T-cell (primary cell): ENCODE results near the gene ELOVL4. TPM values are rescaled to one million over a fixed set of nuclear protein-coding genes. Genes with fewer than 3 reads are reported as not detected.

Experiments
- ATAC-seq, 4 experiments: fragments of 200-7000 bp in 3 of 4; fragments of 150-1000 bp in 1 of 4; cut with Tn5 transposase; replicated peaks in 1 of 4; 1 replicate in 3 of 4; 2 replicates in 1 of 4; pipeline ENCODE4 v1.10.0; 2021; ENCODE audit warnings: moderate library complexity in 3 of 4, mild to moderate bottlenecking in 2 of 4, moderate number of reproducible peaks in 1 of 4
- CTCF ChIA-PET, 2 donors: fragments of 300-600 bp; sonication (Branson Sonifier 250); formaldehyde crosslinking; loops; one replicate each; lab custom pipeline; 2022; ENCODE audit warnings: antibody characterized with exemption in 2 of 2; lab: Charles Lee
- POLR2A ChIA-PET, 2 donors: fragments of 300-600 bp; sonication (Branson Sonifier 250); formaldehyde crosslinking; loops; one replicate each; lab custom pipeline; 2022; ENCODE audit warnings: antibody characterized with exemption in 2 of 2; lab: Charles Lee
- DNase-seq, 35 experiments: peaks; one replicate each; pipeline versions ENCODE4 v3.0.0 to v3.0.0-alpha.2; 2013 to 2023
- H3K27ac ChIP-seq: one replicate; pipeline ENCODE4 v1.5.1; 2013; ENCODE audit warnings: low read length
- H3K27me3 ChIP-seq, 2 experiments: replicated peaks in 1 of 2; 1 replicate in 1 of 2; 2 replicates in 1 of 2; pipeline versions ENCODE4 v1.6.1 to v1.7.0; 2013; ENCODE audit warnings: low read length in 1 of 2, mixed read lengths in 1 of 2; ENCODE audit not compliant: control insufficient read depth in 2 of 2, insufficient read depth in 2 of 2; ENCODE audit errors: extremely low read depth in 1 of 2
- H3K36me3 ChIP-seq, 2 donors: 1 replicate in 1 of 2; 2 replicates in 1 of 2; pipeline versions ENCODE4 v1.6.1 to v1.7.0; 2013; ENCODE audit warnings: low read length in 1 of 2; ENCODE audit not compliant: control insufficient read depth in 2 of 2, insufficient read depth in 1 of 2; ENCODE audit errors: extremely low read depth in 1 of 2
- H3K4me1 ChIP-seq, 2 experiments: 1 replicate in 1 of 2; 2 replicates in 1 of 2; pipeline versions ENCODE4 v1.6.1 to v1.7.0; 2013; ENCODE audit warnings: low read length in 2 of 2, mixed read lengths in 1 of 2; ENCODE audit not compliant: insufficient read depth in 2 of 2, control insufficient read depth in 1 of 2; ENCODE audit errors: extremely low read depth in 1 of 2
- H3K4me3 ChIP-seq, 2 donors: 1 replicate in 1 of 2; 2 replicates in 1 of 2; pipeline versions ENCODE4 v1.5.1 to v1.7.0; 2013; ENCODE audit warnings: mild to moderate bottlenecking in 2 of 2, low read length in 1 of 2, moderate library complexity in 1 of 2; ENCODE audit not compliant: control insufficient read depth in 1 of 2; ENCODE audit errors: extremely low read depth in 1 of 2
- H3K9me3 ChIP-seq: 2 replicates; pipeline ENCODE4 v1.7.0; 2013
- H3K27ac Mint-ChIP-seq, 2 donors: one replicate each; pipeline ENCODE4 v1.8.0; 2020 to 2021; ENCODE audit warnings: mild to moderate bottlenecking in 2 of 2, mixed read lengths in 2 of 2
- H3K27me3 Mint-ChIP-seq, 2 donors: one replicate each; pipeline ENCODE4 v1.8.0; 2021 to 2022; ENCODE audit warnings: mixed read lengths in 2 of 2
- H3K36me3 Mint-ChIP-seq: one replicate; pipeline ENCODE4 v1.8.0; 2021; ENCODE audit warnings: mixed read lengths
- H3K4me1 Mint-ChIP-seq, 3 donors: one replicate each; pipeline ENCODE4 v1.8.0; 2020 to 2022; ENCODE audit warnings: mixed read lengths in 3 of 3, mild to moderate bottlenecking in 1 of 3
- H3K4me3 Mint-ChIP-seq, 3 donors: one replicate each; pipeline ENCODE4 v1.8.0; 2020 to 2022; ENCODE audit warnings: mild to moderate bottlenecking in 3 of 3, mixed read lengths in 3 of 3, moderate library complexity in 3 of 3
- H3K9me3 Mint-ChIP-seq, 3 donors: one replicate each; pipeline ENCODE4 v1.8.0; 2020 to 2022; ENCODE audit warnings: mixed read lengths in 3 of 3
- WGBS: methylation state at CpG from one replicate; pipeline ENCODE4 v1.1.5; 2013; ENCODE audit warnings: missing lambda C conversion rate; ENCODE audit not compliant: insufficient coverage; 5-methylcytosine and 5-hydroxymethylcytosine counted together
- total RNA-seq, 35 experiments: library from RNA in 6 of 35; stranded (reverse) in 6 of 35; fragments of 120-200 nt in 1 of 35; gene quantifications; one replicate each; pipeline versions ENCODE4 v1.2.1 to v1.2.4 and lab custom pipeline; 2013 to 2026

ELOVL4 gene
- total RNA-seq, 5 donors from 2014 or later (not counting 1 experiment from before 2014, with no cell fraction given), result 0.58 to 2.6 (median 1.6) TPM

DNA sequence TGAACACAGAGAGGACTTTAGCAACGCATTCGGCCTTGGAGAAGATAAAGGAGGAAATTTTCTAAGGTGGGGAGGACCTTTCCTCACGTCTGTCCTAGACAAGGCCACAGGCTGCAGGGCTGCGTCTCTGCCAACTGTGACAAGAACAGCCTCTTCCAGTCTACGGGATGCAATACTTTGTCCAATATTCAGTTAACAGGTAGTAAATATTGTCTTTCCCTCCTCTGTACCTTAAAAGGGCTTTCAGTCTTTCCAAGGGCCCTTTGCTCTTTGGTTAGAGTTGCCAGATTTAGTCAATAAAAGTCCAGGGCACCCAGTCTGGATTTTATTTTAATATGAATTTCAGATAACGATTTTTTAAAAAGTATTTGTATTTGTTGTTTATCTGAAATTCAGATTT is 78.2 kb downstream of the ELOVL4 start:
- Mint-ChIP-seq H3K36me3 (no peaks in the 10 kb centered on the region), H3K27me3 (peaks cover 0 to 2% of the 10 kb centered on the region in 2 donors), H3K4me3 (peak overlapping the region in 1 of 3 donors; percentile 48)

DNA sequence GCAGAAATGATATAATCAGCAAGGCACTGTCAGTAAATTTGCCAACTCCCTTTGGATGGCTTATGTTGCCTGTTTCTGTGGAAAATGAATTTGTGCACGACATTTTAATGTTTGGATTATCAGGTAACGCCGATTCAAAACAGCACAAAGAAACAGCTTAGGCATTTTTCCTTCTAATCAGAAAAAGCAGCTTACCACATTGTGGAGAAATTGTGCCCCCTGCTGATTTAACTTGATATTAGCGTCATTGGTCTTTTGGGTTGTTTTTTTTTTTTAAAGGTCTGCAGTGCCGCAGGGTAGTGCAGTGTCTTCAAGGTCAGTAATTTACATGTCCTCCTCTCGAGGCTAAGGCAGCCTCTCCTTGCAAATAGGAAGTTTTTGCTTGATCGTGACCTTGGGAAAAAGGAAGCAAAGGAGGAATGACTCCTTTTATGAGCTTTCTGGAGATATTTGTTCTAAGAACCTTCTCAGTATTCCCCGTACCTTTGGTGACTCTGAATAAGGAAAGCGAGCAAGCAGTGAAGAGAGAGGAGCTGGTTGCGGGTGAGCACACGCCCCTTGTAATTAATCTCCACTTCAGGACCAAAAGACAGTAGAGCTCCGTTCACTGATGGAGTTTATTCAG is 79.1 kb downstream of the ELOVL4 start:
- Mint-ChIP-seq H3K4me3 (no peak overlapping the region), H3K4me1 (peaks cover 9 to 23% (median 19%) of the 10 kb centered on the region in 3 donors), H3K27ac (no peak overlapping the region), H3K36me3 (no peaks in the 10 kb centered on the region), H3K27me3 (peaks cover 0 to 2% of the 10 kb centered on the region in 2 donors), H3K9me3 (no peaks in the 10 kb centered on the region)
- CTCF ChIA-PET, result interaction anchor here (0.5 to 1.7 kb wide), 30 partner anchors 9 to 1885 kb away, joined by 3 to 6 read pairs (median 4); partner anchors contain the start of gene BCKDHB (in 1 of the 2)
- 54% methylated on average over 5 of the region's 12 CpGs for WGBS
- POLR2A ChIA-PET, result interaction anchor here in 1 of 2 donors (0.7 kb wide), 1 partner anchor 139 kb away, joined by 4 read pairs; no protein-coding TSS in a partner anchor
- DNase-seq, result peak in 14 of 35 experiments; percentile 1 to 72 (median 18)
- peak in 1 of 4 experiments; percentile 34 for ATAC-seq
- Histone ChIP-seq H3K27ac (no peak overlapping the region), H3K36me3 (no peaks in the 10 kb centered on the region), H3K4me1 (peaks cover 0 to 9% of the 10 kb centered on the region in 2 experiments), H3K9me3 (no peaks in the 10 kb centered on the region), H3K27me3 (no peaks in the 10 kb centered on the region), H3K4me3 (no peak overlapping the region)

More for the DNA sequence above, 78.2 kb downstream of the ELOVL4 start:
- Histone ChIP-seq H3K4me3 (no peak overlapping the region), H3K36me3 (no peaks in the 10 kb centered on the region), H3K9me3 (no peaks in the 10 kb centered on the region), H3K4me1 (peaks cover 0 to 9% of the 10 kb centered on the region in 2 experiments), H3K27me3 (no peaks in the 10 kb centered on the region), H3K27ac (no peak overlapping the region)
- Mint-ChIP-seq H3K4me1 (peaks cover 9 to 23% (median 19%) of the 10 kb centered on the region in 3 donors), H3K27ac (no peak overlapping the region), H3K9me3 (no peaks in the 10 kb centered on the region)
- 93% methylated on average over 5 of the region's 6 CpGs for WGBS
- ChIA-PET POLR2A (no interaction called here), CTCF (interaction anchor here (0.9 to 1.7 kb wide), 15 partner anchors 8 to 298 kb away, joined by 3 to 8 read pairs (median 3); partner anchors contain the start of gene TTK (in 1 of the 2))
- ATAC-seq (no peak), DNase-seq (no peak)

Other genes with a start within 250 kb of the ELOVL4 start
- 1 to 10 TPM in 2 of 5 donors, under 1 TPM in 3; 0.38 to 1.2 (median 0.55) TPM for gene TTK, start 57.1 kb upstream of the ELOVL4 start, total RNA-seq
- 10 to 100 TPM; 14.1 to 18.7 (median 15.2) TPM for gene BCKDHB, start 159.1 kb upstream of the ELOVL4 start, total RNA-seq